Skeletal muscle tissue (tissue), 4 donors: ENCODE data around the gene PML. TPM values are rescaled to one million over a fixed set of nuclear protein-coding genes. Genes with fewer than 3 reads are reported as not detected.
"Not testable (repeated sequence)": the region's sequence is repeated elsewhere in the genome, so short reads cannot be mapped to it uniquely, and the experiment has no call there.

ENCODE experiments used
- H3K27ac ChIP-seq: one replicate; pipeline ENCODE4 v1.7.0; 2013; ENCODE audit warnings: mild to moderate bottlenecking, low read depth, low read length, inconsistent platforms
- H3K27me3 ChIP-seq, 3 donors: one replicate each; pipeline ENCODE4 v1.7.0; 2013; ENCODE audit warnings: low read length in 3 of 3; ENCODE audit not compliant: control insufficient read depth in 3 of 3, insufficient read depth in 3 of 3
- H3K36me3 ChIP-seq, 3 donors: one replicate each; pipeline ENCODE4 v1.7.0; 2013; ENCODE audit warnings: low read length in 3 of 3; ENCODE audit not compliant: control insufficient read depth in 3 of 3, insufficient read depth in 3 of 3
- H3K4me1 ChIP-seq, 3 donors: one replicate each; pipeline ENCODE4 v1.7.0; 2013; ENCODE audit warnings: low read length in 3 of 3, mild to moderate bottlenecking in 3 of 3; ENCODE audit not compliant: control insufficient read depth in 3 of 3, insufficient read depth in 3 of 3
- H3K4me3 ChIP-seq, 3 donors: one replicate each; pipeline ENCODE4 v1.7.0; 2013; ENCODE audit warnings: low read length in 3 of 3
- H3K9ac ChIP-seq, 3 donors: one replicate each; pipeline ENCODE4 v1.7.0; 2013; ENCODE audit warnings: low read length in 3 of 3, mild to moderate bottlenecking in 3 of 3, moderate library complexity in 2 of 3, low read depth in 1 of 3
- H3K9me3 ChIP-seq, 3 donors: one replicate each; pipeline ENCODE4 v1.7.0; 2013; ENCODE audit warnings: low read length in 3 of 3; ENCODE audit not compliant: control insufficient read depth in 3 of 3
- total RNA-seq: library from RNA; depleted of rRNA; stranded (reverse); fragments of >200 nt; gene quantifications from one replicate; pipeline ENCODE4 v1.2.3, GENCODE V29; 2014
- donor health status: Osteomylitis.

The PML gene
- total RNA-seq, 1 donor from 2014 or later: 14.1 TPM

GRCh38 chr15:74043425-74044266 lies 49.1 kb downstream of the PML start:
- Histone ChIP-seq H3K4me3 (no peak overlapping the region), H3K9ac (peak overlapping the region in 1 of 3 donors; percentile 16), H3K9me3 (no peaks in the 10 kb centered on the region), H3K4me1 (peaks cover 47 to 65% (median 52%) of the 10 kb centered on the region in 3 donors), H3K27me3 (no peaks in the 10 kb centered on the region), H3K36me3 (peaks cover 5 to 21% (median 12%) of the 10 kb centered on the region in 3 donors), H3K27ac (peak overlapping the region; percentile 42)

GRCh38 chr15:74044267-74045110 lies 50.0 kb downstream of the PML start:
- Histone ChIP-seq H3K27ac (peak overlapping the region; percentile 42), H3K36me3 (peaks cover 5 to 21% (median 12%) of the 10 kb centered on the region in 3 donors), H3K27me3 (no peaks in the 10 kb centered on the region), H3K4me1 (peaks cover 43 to 60% (median 51%) of the 10 kb centered on the region in 3 donors), H3K4me3 (no peak overlapping the region), H3K9ac (no peak overlapping the region), H3K9me3 (no peaks in the 10 kb centered on the region)

- Histone ChIP-seq H3K4me3 (no peak overlapping the region), H3K27ac (no peak overlapping the region), H3K4me1 (peaks cover 44 to 58% (median 49%) of the 10 kb centered on the region in 3 donors), H3K36me3 (peaks cover 5 to 21% (median 12%) of the 10 kb centered on the region in 3 donors), H3K9me3 (no peaks in the 10 kb centered on the region), H3K9ac (no peak overlapping the region), H3K27me3 (no peaks in the 10 kb centered on the region)
Measured at GRCh38 chr15:74045184-74045583, 50.7 kb downstream of the PML start.

GRCh38 chr15:74045636-74046274 lies 51.2 kb downstream of the PML start:
- Histone ChIP-seq H3K27me3 (no peaks in the 10 kb centered on the region), H3K4me1 (peaks cover 46 to 58% (median 52%) of the 10 kb centered on the region in 3 donors), H3K27ac (peak overlapping the region; percentile 10), H3K9me3 (no peaks in the 10 kb centered on the region), H3K36me3 (peaks cover 5 to 21% (median 12%) of the 10 kb centered on the region in 3 donors), H3K9ac (no peak overlapping the region), H3K4me3 (no peak overlapping the region)

GRCh38 chr15:74046275-74046674 lies 51.8 kb downstream of the PML start:
- Histone ChIP-seq H3K9ac (no peak overlapping the region), H3K27me3 (no peaks in the 10 kb centered on the region), H3K9me3 (no peaks in the 10 kb centered on the region), H3K27ac (peak overlapping the region; percentile 10), H3K4me3 (no peak overlapping the region), H3K36me3 (peaks cover 5 to 21% (median 12%) of the 10 kb centered on the region in 3 donors), H3K4me1 (peaks cover 44 to 54% (median 54%) of the 10 kb centered on the region in 3 donors)

GRCh38 chr15:74050127-74050526 lies 55.6 kb downstream of the PML start:
- Histone ChIP-seq H3K36me3 (peaks cover 0 to 4% (median 0%) of the 10 kb centered on the region in 3 donors), H3K9ac (no peak overlapping the region), H3K9me3 (no peaks in the 10 kb centered on the region), H3K4me1 (peaks cover 35 to 51% (median 45%) of the 10 kb centered on the region in 3 donors), H3K4me3 (no peak overlapping the region), H3K27me3 (no peaks in the 10 kb centered on the region), H3K27ac (peak overlapping the region; percentile 87)

GRCh38 chr15:74050556-74051234 lies 56.2 kb downstream of the PML start:
- Histone ChIP-seq H3K27me3 (no peaks in the 10 kb centered on the region), H3K36me3 (no peaks in the 10 kb centered on the region), H3K4me1 (peaks cover 35 to 47% (median 40%) of the 10 kb centered on the region in 3 donors), H3K9ac (peak overlapping the region in 2 of 3 donors; percentile 27 to 54), H3K9me3 (no peaks in the 10 kb centered on the region), H3K4me3 (no peak overlapping the region), H3K27ac (peak overlapping the region; percentile 87)

GRCh38 chr15:74052271-74053260 lies 58.0 kb downstream of the PML start:
- H3K4me1 ChIP-seq: peaks cover 33 to 37% (median 35%) of the 10 kb centered on the region in 3 donors
- not testable (repeated sequence) for H3K36me3 ChIP-seq, H3K9ac ChIP-seq, H3K27me3 ChIP-seq, H3K9me3 ChIP-seq, H3K4me3 ChIP-seq
- H3K27ac ChIP-seq: peak overlapping the region; percentile 87
